Calu3 (cell line): ENCODE measurements around the gene PRKCA. TPM values are rescaled to one million over a fixed set of nuclear protein-coding genes. Genes with fewer than 3 reads are reported as not detected.

Source experiments
- BruUV-seq: library from RNA; stranded (reverse); fragments of 400-500 nt; replicated peaks from 2 replicates; lab custom pipeline; 2021; lab: Mats Ljungman, UMichigan
- CTCF ChIA-PET: fragments of 300-600 bp; sonication (Branson Sonifier 250); formaldehyde crosslinking; loops from one replicate; lab custom pipeline; 2022; ENCODE audit warnings: antibody characterized with exemption; lab: Charles Lee
- DNase-seq: peaks from one replicate; pipeline ENCODE4 v3.0.0; 2022
- H3K27ac Mint-ChIP-seq: one replicate; pipeline ENCODE4 v1.8.0; 2022; ENCODE audit warnings: mixed read lengths; ENCODE audit not compliant: unreplicated experiment
- H3K27me3 Mint-ChIP-seq: one replicate; pipeline ENCODE4 v1.8.0; 2022; ENCODE audit warnings: mixed read lengths; ENCODE audit not compliant: unreplicated experiment
- H3K36me3 Mint-ChIP-seq: one replicate; pipeline ENCODE4 v1.8.0; 2022; ENCODE audit warnings: mild to moderate bottlenecking, moderate library complexity, mixed read lengths; ENCODE audit not compliant: insufficient read depth, unreplicated experiment
- H3K4me1 Mint-ChIP-seq: one replicate; pipeline ENCODE4 v1.8.0; 2022; ENCODE audit warnings: mild to moderate bottlenecking, low read depth, mixed read lengths; ENCODE audit not compliant: unreplicated experiment
- H3K4me3 Mint-ChIP-seq: one replicate; pipeline ENCODE4 v1.8.0; 2022; ENCODE audit warnings: mild to moderate bottlenecking, low read depth, moderate library complexity, mixed read lengths; ENCODE audit not compliant: unreplicated experiment
- H3K9me3 Mint-ChIP-seq: one replicate; pipeline ENCODE4 v1.8.0; 2022; ENCODE audit warnings: low read depth, mixed read lengths; ENCODE audit not compliant: unreplicated experiment
- CTCF ChIP-seq: fragments of 200-600 bp; IDR thresholded peaks from one replicate; pipeline ENCODE4 v1.8.0; 2022; ENCODE audit warnings: antibody characterized with exemption; ENCODE audit not compliant: unreplicated experiment
- intact Hi-C: fragments of 100-400 bp; cut with micrococcal nuclease; formaldehyde crosslinking; loops from one replicate; pipeline ENCODE4 v1.10.0; 2022; ENCODE audit not compliant: unreplicated experiment
- total RNA-seq: library from RNA; stranded (reverse); gene quantifications from 2 replicates; pipeline ENCODE4 v1.2.3, GENCODE V29; 2022

The PRKCA gene
- total RNA-seq, 1 experiment from 2014 or later: 126 TPM

- intact Hi-C loops: loop anchor here (5.0 kb wide), 1 partner anchor 58 kb away; no protein-coding TSS in a partner anchor
- H3K4me3 Mint-ChIP-seq: no peak overlapping the region
- no peak overlapping the region for H3K27ac Mint-ChIP-seq
- DNase-seq: no peak
- peaks cover 64% of the 10 kb centered on the region for H3K4me1 Mint-ChIP-seq
- H3K36me3 Mint-ChIP-seq: peaks cover 77% of the 10 kb centered on the region
- no peak for TF ChIP-seq CTCF
- no peaks in the 10 kb centered on the region for H3K27me3 Mint-ChIP-seq
- BruUV-seq: no TSS peak
- CTCF ChIA-PET: no interaction called here
- no peaks in the 10 kb centered on the region for H3K9me3 Mint-ChIP-seq
Measured at GRCh38 chr17:66309793-66310192, 7.4 kb downstream of the PRKCA start.

- no peak for TF ChIP-seq CTCF
- H3K27ac Mint-ChIP-seq: no peak overlapping the region
- no TSS peak for BruUV-seq
- no peak for DNase-seq
- H3K36me3 Mint-ChIP-seq: peaks cover 69% of the 10 kb centered on the region
- H3K4me1 Mint-ChIP-seq: peaks cover 68% of the 10 kb centered on the region
- intact Hi-C loops: no loop called here
- CTCF ChIA-PET: no interaction called here
- no peaks in the 10 kb centered on the region for H3K27me3 Mint-ChIP-seq
- no peaks in the 10 kb centered on the region for H3K9me3 Mint-ChIP-seq
- H3K4me3 Mint-ChIP-seq: no peak overlapping the region
Measured at GRCh38 chr17:66310528-66311148, 8.2 kb downstream of the PRKCA start.

GRCh38 chr17:66312912-66313311 lies 10.5 kb downstream of the PRKCA start:
- TF ChIP-seq CTCF: no peak
- no peak for DNase-seq
- no peaks in the 10 kb centered on the region for H3K9me3 Mint-ChIP-seq
- H3K27ac Mint-ChIP-seq: no peak overlapping the region
- no peaks in the 10 kb centered on the region for H3K27me3 Mint-ChIP-seq
- CTCF ChIA-PET: interaction anchor here (0.6 kb wide), 1 partner anchor 24 kb away, joined by 3 read pairs; no protein-coding TSS in a partner anchor
- intact Hi-C loops: no loop called here
- peaks cover 72% of the 10 kb centered on the region for H3K4me1 Mint-ChIP-seq
- BruUV-seq: no TSS peak
- no peak overlapping the region for H3K4me3 Mint-ChIP-seq
- H3K36me3 Mint-ChIP-seq: peaks cover 48% of the 10 kb centered on the region

GRCh38 chr17:66313325-66313724 lies 10.9 kb downstream of the PRKCA start:
- H3K9me3 Mint-ChIP-seq: no peaks in the 10 kb centered on the region
- intact Hi-C loops: no loop called here
- no peaks in the 10 kb centered on the region for H3K27me3 Mint-ChIP-seq
- DNase-seq: no peak
- no peak overlapping the region for H3K4me3 Mint-ChIP-seq
- CTCF ChIA-PET: interaction anchor here (0.6 kb wide), 1 partner anchor 24 kb away, joined by 3 read pairs; no protein-coding TSS in a partner anchor
- H3K36me3 Mint-ChIP-seq: peaks cover 44% of the 10 kb centered on the region
- TF ChIP-seq CTCF: no peak
- BruUV-seq: no TSS peak
- peaks cover 68% of the 10 kb centered on the region for H3K4me1 Mint-ChIP-seq
- H3K27ac Mint-ChIP-seq: no peak overlapping the region
